HepG2 (cell line): ENCODE measurements around the gene SLC4A5. TPM values are rescaled to one million over a fixed set of nuclear protein-coding genes. Genes with fewer than 3 reads are reported as not detected.

Experiments
- ATAC-seq: fragments of 200-7000 bp; cut with Tn5 transposase; 3 replicates; pipeline ENCODE4 v1.9.1; 2020; ENCODE audit warnings: mild to moderate bottlenecking, moderate library complexity
- BruUV-seq: library from RNA; stranded (reverse); fragments of 400-500 nt; replicated peaks from 2 replicates; lab custom pipeline; 2021; lab: Mats Ljungman, UMichigan
- CTCF ChIA-PET: fragments of 300-600 bp; formaldehyde crosslinking; extraction: SDS; loops from one replicate; lab custom pipeline; 2021; ENCODE audit warnings: low total read pairs, inconsistent platforms, low intra/inter-chr PET ratio; lab: Yijun Ruan, JAX
- POLR2A ChIA-PET: fragments of 350-600 bp; sonication (Branson Sonifier 250); formaldehyde crosslinking; loops from one replicate; lab custom pipeline; 2020; ENCODE audit warnings: antibody characterized with exemption, inconsistent platforms; lab: Yijun Ruan, JAX
- DNase-seq: peaks from one replicate; pipeline ENCODE4 v3.0.0-alpha.2; 2015; ENCODE audit warnings: low spot score
- FAIRE-seq: peaks from 3 replicates; lab custom pipeline; 2011; peaks lifted over from hg19 to GRCh38; lab: Jason Lieb, UNC
- H2AFZ ChIP-seq: one replicate; pipeline ENCODE4 v1.6.1; 2011; ENCODE audit warnings: low read length, inconsistent platforms
- H3K27ac ChIP-seq: fragments of 300-600 bp; 3 replicates; pipeline ENCODE4 v1.8.0; 2011; ENCODE audit warnings: mixed run types, mild to moderate bottlenecking, mixed read lengths, low read length, inconsistent platforms; ENCODE audit not compliant: insufficient read depth; ENCODE audit errors: extremely low read length
- H3K27me3 ChIP-seq, 2 experiments: fragments of 200-600 bp in 1 of 2; 2 replicates in 1 of 2; 3 replicates in 1 of 2; pipeline versions ENCODE4 v1.6.0 to v1.8.0; 2011; ENCODE audit warnings: low read length in 2 of 2, mild to moderate bottlenecking in 2 of 2, moderate library complexity in 2 of 2, inconsistent platforms in 1 of 2; ENCODE audit not compliant: insufficient read depth in 2 of 2, control insufficient read depth in 1 of 2
- H3K36me3 ChIP-seq, 2 experiments: fragments of 200-600 bp in 1 of 2; replicated peaks in 1 of 2; 2 replicates in 1 of 2; 3 replicates in 1 of 2; pipeline versions ENCODE4 v1.5.1 to v1.8.0; 2011; ENCODE audit warnings: low read length in 2 of 2, inconsistent platforms in 1 of 2; ENCODE audit not compliant: insufficient read depth in 2 of 2, control insufficient read depth in 1 of 2
- H3K4me1 ChIP-seq: 2 replicates; pipeline ENCODE4 v1.5.1; 2012; ENCODE audit warnings: low read length, inconsistent platforms; ENCODE audit not compliant: insufficient read depth
- H3K4me2 ChIP-seq: 2 replicates; pipeline ENCODE4 v1.6.0; 2011; ENCODE audit warnings: low read depth, low read length, inconsistent platforms
- H3K4me3 ChIP-seq, 3 experiments: fragments of 200-600 bp in 1 of 3; sonication (generic), shearing (Covaris generic) in 1 of 3; replicated peaks in 1 of 3; 2 replicates each; pipeline ENCODE4 v1.5.1; 2011 to 2016; ENCODE audit warnings: low read length in 3 of 3, inconsistent platforms in 2 of 3, low read depth in 2 of 3, mild to moderate bottlenecking in 2 of 3, control low read depth in 1 of 3, mixed read lengths in 1 of 3; ENCODE audit not compliant: insufficient read depth in 1 of 3
- H3K79me2 ChIP-seq: one replicate; pipeline ENCODE4 v1.6.1; 2011; ENCODE audit warnings: low read length, inconsistent platforms; ENCODE audit not compliant: insufficient read depth
- H3K9ac ChIP-seq: 2 replicates; pipeline ENCODE4 v1.6.0; 2011; ENCODE audit warnings: mild to moderate bottlenecking, low read depth, low read length, inconsistent platforms; ENCODE audit not compliant: insufficient read depth
- H3K9me3 ChIP-seq: 2 replicates; pipeline ENCODE4 v1.5.1; 2012; ENCODE audit warnings: mild to moderate bottlenecking, low read length
- H4K20me1 ChIP-seq: 2 replicates; pipeline ENCODE4 v1.6.0; 2011; ENCODE audit warnings: inconsistent platforms, mild to moderate bottlenecking, low read length, moderate library complexity; ENCODE audit not compliant: insufficient read depth
- BCL6 ChIP-seq: IDR thresholded peaks from 2 replicates; pipeline ENCODE4 v1.6.1; 2016; ENCODE audit warnings: missing genetic modification reagents, missing compliant biosample characterization
- CENPT ChIP-seq: sonication (generic); formaldehyde crosslinking; IDR thresholded peaks from 2 replicates; pipeline ENCODE4 v1.8.0; 2022; ENCODE audit warnings: low read depth, mild to moderate bottlenecking, moderate library complexity, missing genetic modification reagents
- DR1 ChIP-seq: sonication (generic); formaldehyde crosslinking; IDR thresholded peaks from 2 replicates; pipeline ENCODE4 v1.8.0; 2021; ENCODE audit warnings: mild to moderate bottlenecking, missing genetic modification reagents, inconsistent platforms
- NCOR1 ChIP-seq: fragments of 200-600 bp; sonication (generic); IDR thresholded peaks from 2 replicates; pipeline ENCODE4 v1.7.0; 2017; ENCODE audit warnings: antibody characterized with exemption, low read length, borderline replicate concordance
- POGZ ChIP-seq: sonication (generic); formaldehyde crosslinking; IDR thresholded peaks from 2 replicates; pipeline ENCODE4 v1.4.0; 2020; ENCODE audit warnings: mild to moderate bottlenecking, missing genetic modification reagents
- POLR2A ChIP-seq, 2 experiments: IDR thresholded peaks; 2 replicates each; pipeline ENCODE4 v1.6.1; 2011; ENCODE audit warnings: low read depth in 2 of 2, low read length in 2 of 2, mild to moderate bottlenecking in 1 of 2, moderate library complexity in 1 of 2; ENCODE audit not compliant: insufficient read depth in 1 of 2
- POLR2G ChIP-seq: fragments of 200-400 bp; formaldehyde crosslinking; IDR thresholded peaks from 2 replicates; pipeline ENCODE4 v1.6.1; 2018; ENCODE audit warnings: mild to moderate bottlenecking, low read depth, low read length, moderate library complexity
- TCF7 ChIP-seq: sonication (generic); IDR thresholded peaks from 2 replicates; pipeline ENCODE4 v1.6.1; 2016; ENCODE audit warnings: antibody characterized with exemption, low read depth
- UBTF ChIP-seq: sonication (generic); formaldehyde crosslinking; IDR thresholded peaks from 2 replicates; pipeline ENCODE4 v1.4.0; 2020; ENCODE audit warnings: mild to moderate bottlenecking, missing genetic modification reagents
- ZNF558 ChIP-seq: sonication (generic); formaldehyde crosslinking; IDR thresholded peaks from 2 replicates; pipeline ENCODE4 v1.9.0; 2022; ENCODE audit warnings: mild to moderate bottlenecking, missing genetic modification reagents, borderline replicate concordance
- WGBS: methylation state at CpG from one replicate; pipeline ENCODE4 v1.1.6; 2017; ENCODE audit warnings: low lambda C conversion rate; 5-methylcytosine and 5-hydroxymethylcytosine counted together
- in situ Hi-C: cut with HindIII; loops from 2 replicates; pipeline ENCODE4 v1.10.0; 2017; ENCODE audit warnings: low pct_unique_long_range_greater_than_20kb; ENCODE audit not compliant: extremely low pct_ligation_motif_present
- intact Hi-C: fragments of 100-400 bp; cut with micrococcal nuclease; formaldehyde crosslinking; loops from one replicate; pipeline ENCODE4 v1.10.0; 2022; ENCODE audit not compliant: unreplicated experiment
- polyA plus RNA-seq, 8 experiments: library from polyadenylated mRNA; depleted of rRNA in 3 of 8; stranded (reverse) in 7 of 8; unstranded in 1 of 8; fragments of >200 nt; fragmentation: Illumina TruSeq in 4 of 8; extraction: Trizol in 4 of 8; gene quantifications; 2 replicates each; pipeline versions ENCODE4 v1.2.1 to v1.2.3, GENCODE V29; 2011 to 2016; ENCODE audit warnings: low read depth in 4 of 8, missing spikeins in 1 of 8, mixed read lengths in 1 of 8; ENCODE audit not compliant: insufficient read depth in 1 of 8
- total RNA-seq, 5 experiments: library from RNA; depleted of rRNA; stranded (reverse); fragments of >200 nt; fragmentation: Illumina TruSeq; extraction: Trizol; gene quantifications; 2 replicates each; pipeline ENCODE4 v1.2.3, GENCODE V29; 2016; ENCODE audit warnings: low read depth in 1 of 5

The SLC4A5 gene
- total and polyA plus RNA-seq, 2 of the 13 experiments (the other 11 are each of a cell fraction or from before 2014, with no cell fraction given): 0.50 TPM; not detected in 1

GRCh38 chr2:74222300-74222650, 120.9 kb downstream of the SLC4A5 start:
- CTCF ChIA-PET: no interaction called here
- H3K4me3 ChIP-seq: no peak overlapping the region
- POLR2A ChIA-PET: no interaction called here
- no peak overlapping the region for H3K27ac ChIP-seq
- H4K20me1 ChIP-seq: peaks cover 5% of the 10 kb centered on the region; the same call in 1 of the 2 replicates
- no peaks in the 10 kb centered on the region for H3K79me2 ChIP-seq
- TF ChIP-seq TCF7: 0 out of 2 replicates have a peak, but pooled peaks have one; percentile 6
- no peak for TF ChIP-seq DR1 (CRISPR knock-in tag)
- TF ChIP-seq POGZ (CRISPR knock-in tag): no peak
- peak; percentile 65; the same call in 1 of the 2 replicates for TF ChIP-seq POLR2G
- 0 out of 2 replicates have a peak, but pooled peaks have one; percentile 24 for TF ChIP-seq UBTF (CRISPR knock-in tag)
- no peak for TF ChIP-seq NCOR1
- no peak for TF ChIP-seq CENPT (CRISPR knock-in tag)
- TF ChIP-seq POLR2A (IDR thresholded peaks at IDR 0.05; ENCODE audit: insufficient read depth in 1 of 2, low read depth in 2 of 2, low read length in 2 of 2): 0 out of 4 replicates have a peak, but pooled peaks of 1 of the 2 experiments have one; percentile 30
- no peak for TF ChIP-seq ZNF558 (CRISPR knock-in tag)
- TF ChIP-seq BCL6: no peak
- peak; percentile 18 for FAIRE-seq
- intact Hi-C loops: no loop called here
- H3K9me3 ChIP-seq: no peaks in the 10 kb centered on the region
- no peak overlapping the region for H2AFZ ChIP-seq
- H3K27me3 ChIP-seq: peaks cover 0 to 4% of the 10 kb centered on the region in 2 experiments; a peak in 1 of 5 replicates
- peaks cover 16% of the 10 kb centered on the region for H3K4me1 ChIP-seq
- no peak overlapping the region for H3K4me2 ChIP-seq
- ATAC-seq: peak; percentile 3; the same call in 1 of the 3 replicates
- H3K36me3 ChIP-seq: peaks cover 0 to 6% of the 10 kb centered on the region in 2 experiments; a peak in 2 of 5 replicates
- H3K9ac ChIP-seq: no peak overlapping the region
- no TSS peak for BruUV-seq
- DNase-seq: no peak
- WGBS: 65% methylated on average over 6 of the region's 6 CpGs
- in situ Hi-C loops: no loop called here
